HCT116 (cell line): ENCODE measurements around the gene PLEK. TPM values are rescaled to one million over a fixed set of nuclear protein-coding genes. Genes with fewer than 3 reads are reported as not detected.

Experiments
- ATAC-seq: fragments of 200-7000 bp; cut with Tn5 transposase; 2 replicates; pipeline ENCODE4 v1.9.1; 2020; ENCODE audit warnings: mild to moderate bottlenecking, moderate library complexity
- BruUV-seq: library from RNA; stranded (reverse); fragments of 400-500 nt; replicated peaks from 2 replicates; lab custom pipeline; 2021; lab: Mats Ljungman, UMichigan
- CTCF ChIA-PET: fragments of 300-600 bp; sonication (Branson Sonifier 250); formaldehyde crosslinking; loops from one replicate; lab custom pipeline; 2021; ENCODE audit warnings: antibody characterized with exemption; lab: Charles Lee
- POLR2A ChIA-PET: fragments of 300-600, 350-600 bp; sonication (Branson Sonifier 250); formaldehyde crosslinking; loops from one replicate; lab custom pipeline; 2021; ENCODE audit warnings: antibody characterized with exemption; lab: Charles Lee
- RAD21 ChIA-PET, 2 experiments: fragments of 300-600 bp; sonication (Branson Sonifier 250); formaldehyde crosslinking; loops; one replicate each; lab custom pipeline; 2023; ENCODE audit warnings: low total read pairs in 2 of 2; ENCODE audit not compliant: uncharacterized antibody in 2 of 2, unreplicated experiment in 2 of 2, low non-redundant PET in 1 of 2; lab: Charles Lee
- DNase-seq: peaks from one replicate; pipeline ENCODE4 v3.0.0-alpha.2; 2010; ENCODE audit warnings: low read depth, low spot score
- H2AFZ ChIP-seq: fragments of 200-600 bp; shearing (Covaris generic), sonication (generic); 2 replicates; pipeline ENCODE4 v1.6.1; 2017; ENCODE audit warnings: low read depth, mixed run types, mixed read lengths, antibody characterized with exemption, low read length; ENCODE audit not compliant: poor library complexity, severe bottlenecking
- H3K27ac ChIP-seq: 2 replicates; pipeline ENCODE4 v1.5.1; 2012; ENCODE audit warnings: low read depth, low read length
- H3K27me3 ChIP-seq: fragments of 200-600 bp; sonication (generic); 2 replicates; pipeline ENCODE4 v1.6.1; 2016; ENCODE audit warnings: mixed run types, low read length, mixed read lengths; ENCODE audit not compliant: insufficient read depth
- H3K36me3 ChIP-seq, 2 experiments: fragments of 200-500 bp in 1 of 2; fragments of 200-600 bp in 1 of 2; sonication (Bioruptor generic) in 1 of 2; sonication (generic) in 1 of 2; 2 replicates each; pipeline versions ENCODE4 v1.5.1 to v1.6.1; 2014 to 2016; ENCODE audit warnings: low read length in 2 of 2, inconsistent platforms in 1 of 2, mixed read lengths in 1 of 2, mixed run types in 1 of 2; ENCODE audit not compliant: insufficient read depth in 2 of 2, control insufficient read depth in 1 of 2
- H3K4me1 ChIP-seq, 2 experiments: fragments of 200-600 bp in 1 of 2; sonication (generic) in 1 of 2; 2 replicates each; pipeline versions ENCODE4 v1.5.1 to v1.6.1; 2012 to 2017; ENCODE audit warnings: low read length in 2 of 2, inconsistent platforms in 1 of 2, mild to moderate bottlenecking in 1 of 2, mixed read lengths in 1 of 2, mixed run types in 1 of 2, moderate library complexity in 1 of 2; ENCODE audit not compliant: insufficient read depth in 2 of 2, control insufficient read depth in 1 of 2
- H3K4me2 ChIP-seq: fragments of 200-600 bp; sonication (generic); 2 replicates; pipeline ENCODE4 v1.6.1; 2017; ENCODE audit warnings: mixed run types, low read length, mixed read lengths
- H3K4me3 ChIP-seq, 2 experiments: fragments of 200-600 bp in 1 of 2; sonication (generic) in 1 of 2; replicated peaks in 1 of 2; 2 replicates each; pipeline ENCODE4 v1.5.1; 2011 to 2016; ENCODE audit warnings: low read length in 2 of 2, control low read depth in 1 of 2, low read depth in 1 of 2, mild to moderate bottlenecking in 1 of 2, mixed read lengths in 1 of 2, mixed run types in 1 of 2
- H3K79me2 ChIP-seq: fragments of 200-600 bp; sonication (generic); 2 replicates; pipeline ENCODE4 v1.6.1; 2017; ENCODE audit warnings: mild to moderate bottlenecking, mixed run types, low read length, moderate library complexity, mixed read lengths; ENCODE audit not compliant: insufficient read depth
- H3K9ac ChIP-seq: fragments of 200-600 bp; sonication (generic); 2 replicates; pipeline ENCODE4 v1.6.1; 2016; ENCODE audit warnings: low read length, mixed read lengths
- H3K9me2 ChIP-seq: fragments of 200-600 bp; sonication (generic), shearing (Covaris generic); 2 replicates; pipeline ENCODE4 v1.6.1; 2017; ENCODE audit warnings: mixed run types, mild to moderate bottlenecking, moderate library complexity; ENCODE audit not compliant: insufficient read depth
- H3K9me3 ChIP-seq, 2 experiments: fragments of 200-500 bp in 1 of 2; fragments of 200-600 bp in 1 of 2; sonication (Bioruptor generic) in 1 of 2; sonication (generic) in 1 of 2; 2 replicates each; pipeline ENCODE4 v1.6.1; 2014 to 2017; ENCODE audit warnings: low read length in 2 of 2, mixed read lengths in 2 of 2, inconsistent platforms in 1 of 2, low read depth in 1 of 2, mild to moderate bottlenecking in 1 of 2, mixed run types in 1 of 2, moderate library complexity in 1 of 2; ENCODE audit not compliant: control insufficient read depth in 1 of 2, insufficient read depth in 1 of 2
- H4K20me1 ChIP-seq: fragments of 200-600 bp; sonication (generic), shearing (Covaris generic); 2 replicates; pipeline ENCODE4 v1.6.1; 2017; ENCODE audit warnings: mixed run types, mild to moderate bottlenecking, moderate library complexity; ENCODE audit not compliant: insufficient read depth
- CBX3 ChIP-seq: IDR thresholded peaks from 2 replicates; pipeline ENCODE4 v1.6.1; 2012; ENCODE audit warnings: low read depth
- ELF1 ChIP-seq: IDR thresholded peaks from 2 replicates; pipeline ENCODE4 v1.6.1; 2012; ENCODE audit warnings: low read depth, borderline replicate concordance
- EZH2 ChIP-seq: fragments of 200-600 bp; sonication (generic); IDR thresholded peaks from 2 replicates; pipeline ENCODE4 v1.6.1; 2017; ENCODE audit warnings: antibody characterized with exemption, mixed run types
- JUND ChIP-seq: IDR thresholded peaks from 2 replicates; pipeline ENCODE4 v1.6.1; 2012
- POLR2A ChIP-seq: IDR thresholded peaks from 2 replicates; pipeline ENCODE4 v1.7.0; 2011; ENCODE audit warnings: borderline replicate concordance; ENCODE audit not compliant: insufficient read depth, insufficient read length; ENCODE audit errors: extremely low read depth
- RAD21 ChIP-seq: IDR thresholded peaks from 2 replicates; pipeline ENCODE4 v1.6.1; 2012; ENCODE audit warnings: low read depth, mild to moderate bottlenecking
- SIN3A ChIP-seq: IDR thresholded peaks from 2 replicates; pipeline ENCODE4 v1.6.1; 2012; ENCODE audit warnings: low read depth
- SP1 ChIP-seq: IDR thresholded peaks from 2 replicates; pipeline ENCODE4 v1.6.1; 2012; ENCODE audit warnings: low read depth
- SRF ChIP-seq: IDR thresholded peaks from 2 replicates; pipeline ENCODE4 v1.6.1; 2012; ENCODE audit warnings: low read depth
- TCF7L2 ChIP-seq: IDR thresholded peaks from 2 replicates; pipeline ENCODE4 v1.7.0; 2011; ENCODE audit warnings: borderline replicate concordance, inconsistent platforms; ENCODE audit not compliant: insufficient read depth, insufficient read length; ENCODE audit errors: extremely low read depth
- ZNF274 ChIP-seq: fragments of 200-500 bp; sonication (Bioruptor generic); IDR thresholded peaks from 2 replicates; pipeline ENCODE4 v1.6.1; 2014; ENCODE audit warnings: mild to moderate bottlenecking, low read depth, low read length, inconsistent platforms
- intact Hi-C: fragments of 100-400 bp; cut with micrococcal nuclease; formaldehyde crosslinking; loops from 2 replicates; pipeline ENCODE4 v1.10.0; 2022
- total RNA-seq: library from RNA; stranded (reverse); gene quantifications from one replicate; pipeline ENCODE4 v1.2.1, GENCODE V29; 2021; ENCODE audit not compliant: unreplicated experiment
- TF ChIP-seq, protein P1 (sequence below): IDR thresholded peaks from 2 replicates; pipeline ENCODE4 v1.6.1; 2012

Gene PLEK
- total RNA-seq, 1 experiment from 2014 or later: 0.22 TPM

GRCh38 chr2:68426446-68426845 lies 61.4 kb downstream of the PLEK start:
- Histone ChIP-seq H3K4me2 (no peak overlapping the region), H2AFZ (no peak overlapping the region), H3K27me3 (no peaks in the 10 kb centered on the region; the same call in 1 of the 2 replicates), H3K9me3 (no peaks in the 10 kb centered on the region), H3K4me1 (no peaks in the 10 kb centered on the region), H3K36me3 (no peaks in the 10 kb centered on the region), H3K79me2 (no peaks in the 10 kb centered on the region), H3K4me3 (no peak overlapping the region), H3K9ac (no peak overlapping the region), H3K9me2 (no peaks in the 10 kb centered on the region), H4K20me1 (no peaks in the 10 kb centered on the region), H3K27ac (no peak overlapping the region)
- TF ChIP-seq POLR2A (no peak), JUND (no peak), SP1 (no peak)
- ATAC-seq: no peak
- intact Hi-C loops: no loop called here
- RAD21 ChIA-PET: interaction anchor here in 1 of 2 experiments (0.7 kb wide), 1 partner anchor 16 kb away, joined by 4 read pairs; no protein-coding TSS in a partner anchor
- no TSS peak for BruUV-seq
- DNase-seq: no peak
- CTCF ChIA-PET: interaction anchor here (2.4 kb wide), 1 partner anchor 15 kb away, joined by 9 read pairs; no protein-coding TSS in a partner anchor
- POLR2A ChIA-PET: no interaction called here

DNA sequence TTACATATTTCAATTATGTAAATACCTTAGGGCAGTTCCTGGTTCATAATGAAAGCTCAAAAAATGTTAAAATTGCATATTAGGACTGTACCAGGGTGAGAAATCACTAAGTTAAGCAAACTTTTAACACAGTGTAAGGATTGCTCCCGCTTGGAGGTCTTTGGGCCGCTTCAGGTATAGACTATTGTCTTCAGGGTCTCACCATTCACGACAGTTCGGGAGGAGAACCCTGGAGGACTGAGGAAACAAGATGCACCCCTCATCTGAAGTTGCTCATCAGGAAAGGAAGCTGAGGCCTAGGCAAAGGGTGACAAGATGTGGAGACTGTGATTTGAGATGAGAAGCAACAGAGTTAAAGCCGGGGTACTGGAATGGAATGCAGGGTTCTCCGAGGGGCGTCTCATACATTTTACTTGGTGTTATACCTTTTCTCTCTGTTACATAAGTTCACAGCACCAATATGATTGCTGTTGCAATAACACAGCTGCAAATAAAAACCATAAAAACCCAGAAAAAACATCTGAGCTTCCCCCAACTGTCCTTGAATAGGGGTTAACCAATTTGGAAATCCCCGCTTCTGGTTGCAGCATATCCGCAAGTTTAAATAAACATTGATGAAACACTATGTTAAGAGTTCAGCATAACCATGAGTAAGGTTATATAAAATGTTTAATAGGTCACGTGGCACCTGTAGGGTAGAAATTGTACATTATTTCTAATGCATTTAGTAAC lies 61.9 kb downstream of the PLEK start:
- Histone ChIP-seq H3K36me3 (no peaks in the 10 kb centered on the region), H4K20me1 (no peaks in the 10 kb centered on the region), H3K27ac (no peak overlapping the region), H3K4me2 (no peak overlapping the region), H3K4me3 (no peak overlapping the region), H2AFZ (no peak overlapping the region), H3K9ac (no peak overlapping the region), H3K4me1 (no peaks in the 10 kb centered on the region), H3K79me2 (no peaks in the 10 kb centered on the region), H3K27me3 (no peaks in the 10 kb centered on the region; the same call in 1 of the 2 replicates), H3K9me2 (no peaks in the 10 kb centered on the region), H3K9me3 (no peaks in the 10 kb centered on the region)
- no peak for DNase-seq
- TF ChIP-seq RAD21 (no peak), TCF7L2 (no peak), CBX3 (no peak), EZH2 (no peak), SIN3A (no peak), SRF (no peak), POLR2A (no peak), ELF1 (no peak), ZNF274 (no peak), JUND (no peak)
- TF ChIP-seq, protein P1, sequence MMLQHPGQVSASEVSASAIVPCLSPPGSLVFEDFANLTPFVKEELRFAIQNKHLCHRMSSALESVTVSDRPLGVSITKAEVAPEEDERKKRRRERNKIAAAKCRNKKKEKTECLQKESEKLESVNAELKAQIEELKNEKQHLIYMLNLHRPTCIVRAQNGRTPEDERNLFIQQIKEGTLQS: no peak
- ChIA-PET POLR2A (no interaction called here), RAD21 (interaction anchor here in 1 of 2 experiments (0.7 kb wide), 1 partner anchor 15 kb away, joined by 4 read pairs; no protein-coding TSS in a partner anchor), CTCF (interaction anchor here (2.4 kb wide), 1 partner anchor 15 kb away, joined by 9 read pairs; no protein-coding TSS in a partner anchor)
- intact Hi-C loops: no loop called here
- BruUV-seq: no TSS peak
- no peak for ATAC-seq
